Vagina (tissue), 2 donors: ENCODE results near the gene SEC11A.

Experiments
- POLR2AphosphoS5 ChIP-seq, 2 donors: sonication (generic); formaldehyde crosslinking; IDR thresholded peaks; one replicate each; pipeline ENCODE4 v1.9.0; 2017; ENCODE audit warnings: antibody characterized with exemption in 2 of 2, mild to moderate bottlenecking in 2 of 2, low read depth in 1 of 2; ENCODE audit not compliant: insufficient read depth in 1 of 2
- TF ChIP-seq, protein P1 (sequence below), 3 experiments: fragments of 450-650 bp in 2 of 3; fragments of 200-600 bp in 1 of 3; sonication (generic) in 1 of 3; IDR thresholded peaks; one replicate each; pipeline ENCODE4 v1.5.1; 2017 to 2019; ENCODE audit warnings: antibody characterized with exemption in 3 of 3, mild to moderate bottlenecking in 2 of 3, moderate library complexity in 2 of 3

DNA sequence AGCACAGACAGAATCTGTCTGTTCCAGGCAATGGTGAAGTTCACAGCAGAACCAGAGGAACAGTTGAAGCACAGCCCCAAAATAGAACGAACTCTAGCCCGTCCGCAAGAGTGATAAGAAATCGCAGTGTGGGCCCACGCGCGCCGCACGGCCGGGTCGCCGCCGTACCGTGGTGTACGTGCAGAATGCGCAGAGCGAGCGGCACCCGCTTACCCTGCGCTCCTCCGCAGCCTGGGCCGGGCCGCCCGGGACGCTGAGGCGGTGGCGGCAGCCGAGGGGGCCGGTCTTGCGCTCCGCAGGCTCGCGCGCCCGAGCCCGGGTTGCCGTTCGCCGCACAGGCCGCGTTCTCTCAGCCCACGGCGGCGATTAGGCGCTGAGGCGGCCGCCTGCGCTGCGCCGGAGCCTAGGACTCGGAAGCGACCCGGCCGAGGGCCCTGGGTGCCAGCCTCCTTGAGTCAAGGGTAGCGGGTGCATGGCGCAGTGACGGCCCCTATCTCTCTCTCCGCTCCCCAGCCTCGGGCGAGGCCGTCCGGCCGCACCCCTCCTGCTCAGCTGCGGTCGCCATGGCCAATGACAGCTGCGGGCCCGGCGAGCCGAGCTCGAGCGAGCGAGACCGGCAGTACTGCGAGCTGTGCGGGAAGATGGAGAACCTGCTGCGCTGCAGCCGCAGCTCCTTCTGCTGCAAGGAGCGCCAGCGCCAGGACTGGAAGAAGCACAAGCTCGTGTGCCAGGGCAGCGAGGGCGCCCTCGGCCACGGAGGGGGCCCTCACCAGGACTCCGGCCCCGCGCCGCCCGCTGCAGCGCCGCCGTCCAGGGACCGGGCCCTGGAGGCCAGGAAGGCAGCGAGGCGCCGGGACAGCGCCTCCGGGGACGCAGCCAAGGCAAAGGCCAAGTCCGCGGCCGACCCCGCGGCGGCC, 82.4 kb downstream of the SEC11A start:
- TF ChIP-seq, protein P1, sequence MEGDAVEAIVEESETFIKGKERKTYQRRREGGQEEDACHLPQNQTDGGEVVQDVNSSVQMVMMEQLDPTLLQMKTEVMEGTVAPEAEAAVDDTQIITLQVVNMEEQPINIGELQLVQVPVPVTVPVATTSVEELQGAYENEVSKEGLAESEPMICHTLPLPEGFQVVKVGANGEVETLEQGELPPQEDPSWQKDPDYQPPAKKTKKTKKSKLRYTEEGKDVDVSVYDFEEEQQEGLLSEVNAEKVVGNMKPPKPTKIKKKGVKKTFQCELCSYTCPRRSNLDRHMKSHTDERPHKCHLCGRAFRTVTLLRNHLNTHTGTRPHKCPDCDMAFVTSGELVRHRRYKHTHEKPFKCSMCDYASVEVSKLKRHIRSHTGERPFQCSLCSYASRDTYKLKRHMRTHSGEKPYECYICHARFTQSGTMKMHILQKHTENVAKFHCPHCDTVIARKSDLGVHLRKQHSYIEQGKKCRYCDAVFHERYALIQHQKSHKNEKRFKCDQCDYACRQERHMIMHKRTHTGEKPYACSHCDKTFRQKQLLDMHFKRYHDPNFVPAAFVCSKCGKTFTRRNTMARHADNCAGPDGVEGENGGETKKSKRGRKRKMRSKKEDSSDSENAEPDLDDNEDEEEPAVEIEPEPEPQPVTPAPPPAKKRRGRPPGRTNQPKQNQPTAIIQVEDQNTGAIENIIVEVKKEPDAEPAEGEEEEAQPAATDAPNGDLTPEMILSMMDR (IDR thresholded peaks at IDR 0.05), result no peak
- TF ChIP-seq POLR2AphosphoS5 (IDR thresholded peaks at IDR 0.05; ENCODE audit: insufficient read depth in 1 of 2, low read depth in 1 of 2), result peak in 1 of 2 donors; percentile 63
